OCI-LY1 (cell line): ENCODE data around the gene CCL8.

Source experiments
- EZH2 ChIP-seq: fragments of 200-600 bp; sonication (generic), shearing (Covaris generic); IDR thresholded peaks from 2 replicates; pipeline ENCODE4 v1.8.0; 2017; ENCODE audit warnings: borderline replicate concordance, mixed run types, mild to moderate bottlenecking, antibody characterized with exemption, low read length, moderate library complexity, mixed read lengths
- TF ChIP-seq, protein P1 (sequence below): fragments of 200-600 bp; sonication (generic), shearing (Covaris generic); IDR thresholded peaks from 2 replicates; pipeline ENCODE4 v1.5.1; 2017; ENCODE audit warnings: mild to moderate bottlenecking, antibody characterized with exemption, low read length, moderate library complexity, mixed read lengths

GRCh38 chr17:34308371-34308770 lies 10.9 kb upstream of the CCL8 start:
- TF ChIP-seq, protein P1, sequence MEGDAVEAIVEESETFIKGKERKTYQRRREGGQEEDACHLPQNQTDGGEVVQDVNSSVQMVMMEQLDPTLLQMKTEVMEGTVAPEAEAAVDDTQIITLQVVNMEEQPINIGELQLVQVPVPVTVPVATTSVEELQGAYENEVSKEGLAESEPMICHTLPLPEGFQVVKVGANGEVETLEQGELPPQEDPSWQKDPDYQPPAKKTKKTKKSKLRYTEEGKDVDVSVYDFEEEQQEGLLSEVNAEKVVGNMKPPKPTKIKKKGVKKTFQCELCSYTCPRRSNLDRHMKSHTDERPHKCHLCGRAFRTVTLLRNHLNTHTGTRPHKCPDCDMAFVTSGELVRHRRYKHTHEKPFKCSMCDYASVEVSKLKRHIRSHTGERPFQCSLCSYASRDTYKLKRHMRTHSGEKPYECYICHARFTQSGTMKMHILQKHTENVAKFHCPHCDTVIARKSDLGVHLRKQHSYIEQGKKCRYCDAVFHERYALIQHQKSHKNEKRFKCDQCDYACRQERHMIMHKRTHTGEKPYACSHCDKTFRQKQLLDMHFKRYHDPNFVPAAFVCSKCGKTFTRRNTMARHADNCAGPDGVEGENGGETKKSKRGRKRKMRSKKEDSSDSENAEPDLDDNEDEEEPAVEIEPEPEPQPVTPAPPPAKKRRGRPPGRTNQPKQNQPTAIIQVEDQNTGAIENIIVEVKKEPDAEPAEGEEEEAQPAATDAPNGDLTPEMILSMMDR = no peak
- no peak for TF ChIP-seq EZH2
